ENCODE measurements around the gene COL23A1. TPM values are rescaled to one million over a fixed set of nuclear protein-coding genes. Genes with fewer than 3 reads are reported as not detected.

COL23A1 gene
- total and polyA plus RNA-seq, 2 of the 13 experiments (the other 11 are each of a cell fraction or from before 2014, with no cell fraction given): not detected

- no TSS peak for BruUV-seq (replicated peaks)
- no peak overlapping the region for H3K4me3 ChIP-seq (replicated peaks in 1 of 3; ENCODE audit: insufficient read depth in 1 of 3, low read depth in 2 of 3, low read length in 3 of 3)
- ATAC-seq (no peak), DNase-seq (ENCODE audit: low spot score) (no peak), FAIRE-seq (no peak)
- H3K27ac ChIP-seq (ENCODE audit: extremely low read length, insufficient read depth, low read length): no peak overlapping the region
- ChIA-PET CTCF (ENCODE audit: low intra/inter-chr PET ratio, low total read pairs) (no interaction called here), POLR2A (no interaction called here)
- H4K20me1 ChIP-seq (ENCODE audit: insufficient read depth, low read length): no peaks in the 10 kb centered on the region
- H3K4me2 ChIP-seq (ENCODE audit: low read depth, low read length): no peak overlapping the region
- no peaks in the 10 kb centered on the region for H3K79me2 ChIP-seq (ENCODE audit: insufficient read depth, low read length)
- H3K9ac ChIP-seq (ENCODE audit: insufficient read depth, low read depth, low read length): no peak overlapping the region
- TF ChIP-seq ZNF331 (CRISPR knock-in tag; IDR thresholded peaks at IDR 0.05): no peak
- no peak for TF ChIP-seq ZNF282 (IDR thresholded peaks at IDR 0.05; ENCODE audit: partially characterized antibody)
- no peak for TF ChIP-seq SRSF4 (IDR thresholded peaks at IDR 0.05; ENCODE audit: low read depth, low read length, poor library complexity, severe bottlenecking)
- TF ChIP-seq ARNT (IDR thresholded peaks at IDR 0.05): no peak
- TF ChIP-seq ZHX2 (IDR thresholded peaks at IDR 0.05; ENCODE audit: low read depth): no peak
- TF ChIP-seq ZHX2 (CRISPR knock-in tag; IDR thresholded peaks at IDR 0.05; ENCODE audit: borderline replicate concordance): no peak
- no peak for TF ChIP-seq ZNF839 (CRISPR knock-in tag; IDR thresholded peaks at IDR 0.05; ENCODE audit: borderline replicate concordance)
- no peak for TF ChIP-seq HNRNPL (IDR thresholded peaks at IDR 0.05; ENCODE audit: low read depth, low read length)
- no peak for TF ChIP-seq ZNF205 (CRISPR knock-in tag; IDR thresholded peaks at IDR 0.05)
- TF ChIP-seq ZMAT5 (CRISPR knock-in tag; IDR thresholded peaks at IDR 0.05; ENCODE audit: borderline replicate concordance, low read depth): no peak
- no peak for TF ChIP-seq ZNF468 (CRISPR knock-in tag; IDR thresholded peaks at IDR 0.05)
- no peak for TF ChIP-seq ZNF460 (CRISPR knock-in tag; IDR thresholded peaks at IDR 0.05; ENCODE audit: borderline replicate concordance)
- no peak for TF ChIP-seq KDM6A (CRISPR knock-in tag; IDR thresholded peaks at IDR 0.05; ENCODE audit: low read depth)
- TF ChIP-seq ATF1 (CRISPR knock-in tag; IDR thresholded peaks at IDR 0.05): no peak
- H3K36me3 ChIP-seq (replicated peaks in 1 of 2; ENCODE audit: control insufficient read depth in 1 of 2, insufficient read depth in 2 of 2, low read length in 2 of 2): no peaks in the 10 kb centered on the region
- no peaks in the 10 kb centered on the region for H3K4me1 ChIP-seq (ENCODE audit: insufficient read depth, low read length)
- in situ Hi-C loops (cut with HindIII; ENCODE audit: extremely low pct_ligation_motif_present, low pct_unique_long_range_greater_than_20kb): no loop called here
- WGBS (ENCODE audit: low lambda C conversion rate): 63% methylated on average over 8 of the region's 8 CpGs
- intact Hi-C loops (cut with micrococcal nuclease; ENCODE audit: unreplicated experiment): no loop called here
- no peaks in the 10 kb centered on the region for H3K27me3 ChIP-seq (ENCODE audit: control insufficient read depth in 1 of 2, insufficient read depth in 2 of 2, low read length in 2 of 2)
- H3K9me3 ChIP-seq (ENCODE audit: low read length): no peaks in the 10 kb centered on the region
- no peak overlapping the region for H2AFZ ChIP-seq (ENCODE audit: low read length)
These were observed 186.8 kb downstream of the COL23A1 start for GRCh38 chr5:178403351-178403750.
